Activated CD8-positive, alpha-beta T cell treated with anti-CD3 and anti-CD28 coated beads for 36 hours (primary cell): Measurements from ENCODE around the gene AATK. TPM values are rescaled to one million over a fixed set of nuclear protein-coding genes. Genes with fewer than 3 reads are reported as not detected.
"Not testable (repeated sequence)": the region's sequence is repeated elsewhere in the genome, so short reads cannot be mapped to it uniquely, and the experiment has no call there.

ENCODE experiments used
- ATAC-seq: fragments of 200-7000 bp; cut with Tn5 transposase; one replicate; pipeline ENCODE4 v1.10.0; 2021; ENCODE audit warnings: mild to moderate bottlenecking, moderate library complexity
- CTCF ChIA-PET: fragments of 350-600 bp; sonication (Branson Sonifier 250); formaldehyde crosslinking; loops from one replicate; lab custom pipeline; 2021; ENCODE audit warnings: antibody characterized with exemption; lab: Charles Lee
- POLR2A ChIA-PET: fragments of 350-600 bp; sonication (Branson Sonifier 250); formaldehyde crosslinking; loops from one replicate; lab custom pipeline; 2021; ENCODE audit warnings: antibody characterized with exemption; lab: Charles Lee
- DNase-seq: peaks from one replicate; pipeline ENCODE4 v3.0.0-alpha.2; 2020
- H3K27ac Mint-ChIP-seq: one replicate; pipeline ENCODE4 v1.8.0; 2021; ENCODE audit warnings: mild to moderate bottlenecking, mixed read lengths
- H3K27me3 Mint-ChIP-seq: one replicate; pipeline ENCODE4 v1.8.0; 2021; ENCODE audit warnings: mixed read lengths
- H3K36me3 Mint-ChIP-seq: one replicate; pipeline ENCODE4 v1.8.0; 2021; ENCODE audit warnings: low read depth, mixed read lengths
- H3K4me1 Mint-ChIP-seq: one replicate; pipeline ENCODE4 v1.8.0; 2021; ENCODE audit warnings: low read depth, mixed read lengths
- H3K4me3 Mint-ChIP-seq: one replicate; pipeline ENCODE4 v1.8.0; 2021; ENCODE audit warnings: mild to moderate bottlenecking, moderate library complexity, mixed read lengths
- H3K9me3 Mint-ChIP-seq: one replicate; pipeline ENCODE4 v1.8.0; 2021; ENCODE audit warnings: mixed read lengths
- intact Hi-C: fragments of 100-400 bp; cut with micrococcal nuclease; formaldehyde crosslinking; loops from one replicate; pipeline ENCODE4 v1.10.0; 2022
- total RNA-seq, 2 experiments: library from RNA; stranded (reverse); gene quantifications; one replicate each; pipeline ENCODE4 v1.2.3, GENCODE V29; 2021
- TF ChIP-seq, protein P1 (sequence below): fragments of 200-600 bp; IDR thresholded peaks from one replicate; pipeline ENCODE4 v1.8.0; 2022; ENCODE audit warnings: antibody characterized with exemption, mild to moderate bottlenecking

Gene AATK
- total RNA-seq, 2 experiments from 2014 or later = 0.63 to 0.98 TPM

DNA sequence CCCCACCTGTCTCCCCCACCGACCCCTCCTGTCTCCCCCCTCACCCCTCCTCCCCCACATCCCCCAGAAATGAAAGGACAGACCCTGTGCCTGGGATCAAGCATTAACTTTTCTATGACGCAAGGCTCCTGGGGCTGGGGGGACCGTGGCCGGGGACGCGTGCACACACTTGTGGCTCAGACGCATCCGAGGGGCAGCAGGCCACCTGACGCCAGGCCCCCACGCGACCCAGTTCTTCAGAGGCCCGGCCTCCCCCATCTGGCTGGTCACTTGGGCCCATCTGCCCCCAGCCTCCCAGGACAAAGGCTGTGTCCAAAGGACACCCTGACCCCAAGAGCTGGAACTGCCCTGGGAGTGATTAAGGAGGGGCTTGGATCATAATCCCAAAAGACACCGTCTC is 14.7 kb downstream of the AATK start:
- intact Hi-C loops = no loop called here
- H3K4me1 Mint-ChIP-seq = no peaks in the 10 kb centered on the region
- H3K4me3 Mint-ChIP-seq = no peak overlapping the region
- H3K27me3 Mint-ChIP-seq = peaks cover 2% of the 10 kb centered on the region
- DNase-seq = no peak
- ChIA-PET POLR2A (no interaction called here), CTCF (no interaction called here)
- no peaks in the 10 kb centered on the region for H3K9me3 Mint-ChIP-seq
- TF ChIP-seq, protein P1, sequence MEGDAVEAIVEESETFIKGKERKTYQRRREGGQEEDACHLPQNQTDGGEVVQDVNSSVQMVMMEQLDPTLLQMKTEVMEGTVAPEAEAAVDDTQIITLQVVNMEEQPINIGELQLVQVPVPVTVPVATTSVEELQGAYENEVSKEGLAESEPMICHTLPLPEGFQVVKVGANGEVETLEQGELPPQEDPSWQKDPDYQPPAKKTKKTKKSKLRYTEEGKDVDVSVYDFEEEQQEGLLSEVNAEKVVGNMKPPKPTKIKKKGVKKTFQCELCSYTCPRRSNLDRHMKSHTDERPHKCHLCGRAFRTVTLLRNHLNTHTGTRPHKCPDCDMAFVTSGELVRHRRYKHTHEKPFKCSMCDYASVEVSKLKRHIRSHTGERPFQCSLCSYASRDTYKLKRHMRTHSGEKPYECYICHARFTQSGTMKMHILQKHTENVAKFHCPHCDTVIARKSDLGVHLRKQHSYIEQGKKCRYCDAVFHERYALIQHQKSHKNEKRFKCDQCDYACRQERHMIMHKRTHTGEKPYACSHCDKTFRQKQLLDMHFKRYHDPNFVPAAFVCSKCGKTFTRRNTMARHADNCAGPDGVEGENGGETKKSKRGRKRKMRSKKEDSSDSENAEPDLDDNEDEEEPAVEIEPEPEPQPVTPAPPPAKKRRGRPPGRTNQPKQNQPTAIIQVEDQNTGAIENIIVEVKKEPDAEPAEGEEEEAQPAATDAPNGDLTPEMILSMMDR = no peak
- no peak for ATAC-seq
- no peak overlapping the region for H3K27ac Mint-ChIP-seq
- H3K36me3 Mint-ChIP-seq = no peaks in the 10 kb centered on the region

DNA sequence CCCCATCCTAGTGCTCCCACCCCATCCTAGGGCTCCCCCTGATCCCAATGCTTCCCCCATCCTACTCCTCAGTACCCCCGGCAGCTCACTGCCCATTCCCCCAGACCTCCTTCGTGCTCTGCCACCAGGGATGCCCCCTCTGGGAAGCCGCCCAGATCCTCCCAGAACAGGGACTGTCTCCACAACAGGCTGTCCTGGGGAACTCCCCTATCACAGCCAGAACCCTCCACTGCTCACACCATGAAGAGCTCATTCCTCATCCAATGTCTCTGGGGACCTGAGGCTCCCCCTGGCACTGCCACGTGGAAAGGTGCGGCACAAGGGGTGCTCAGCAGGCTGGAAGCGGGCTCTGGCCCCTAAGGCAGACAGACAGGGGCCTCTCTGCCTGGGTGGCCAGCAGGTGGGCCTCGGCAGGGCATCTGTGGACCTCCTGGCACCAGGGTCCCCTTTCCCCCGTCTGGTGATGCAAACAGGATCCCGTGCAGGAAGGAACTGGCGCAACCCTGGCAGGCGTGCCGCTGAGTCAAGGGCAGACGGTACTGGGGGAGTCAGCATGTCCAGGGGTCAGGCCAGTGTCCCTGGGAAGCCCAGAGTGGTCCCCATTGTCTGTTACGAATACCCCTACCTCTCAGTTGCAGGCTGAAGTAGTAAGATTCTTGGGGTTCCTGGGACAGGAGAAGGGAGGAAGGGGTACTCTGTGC is 15.5 kb downstream of the AATK start:
- H3K4me3 Mint-ChIP-seq = no peak overlapping the region
- ATAC-seq (no peak), DNase-seq (no peak)
- CTCF ChIA-PET = no interaction called here
- no peaks in the 10 kb centered on the region for H3K9me3 Mint-ChIP-seq
- H3K4me1 Mint-ChIP-seq = no peaks in the 10 kb centered on the region
- POLR2A ChIA-PET = no interaction called here
- no peaks in the 10 kb centered on the region for H3K36me3 Mint-ChIP-seq
- H3K27me3 Mint-ChIP-seq = peaks cover 2% of the 10 kb centered on the region
- intact Hi-C loops = no loop called here
- H3K27ac Mint-ChIP-seq = no peak overlapping the region
- TF ChIP-seq, protein P1 = no peak

DNA sequence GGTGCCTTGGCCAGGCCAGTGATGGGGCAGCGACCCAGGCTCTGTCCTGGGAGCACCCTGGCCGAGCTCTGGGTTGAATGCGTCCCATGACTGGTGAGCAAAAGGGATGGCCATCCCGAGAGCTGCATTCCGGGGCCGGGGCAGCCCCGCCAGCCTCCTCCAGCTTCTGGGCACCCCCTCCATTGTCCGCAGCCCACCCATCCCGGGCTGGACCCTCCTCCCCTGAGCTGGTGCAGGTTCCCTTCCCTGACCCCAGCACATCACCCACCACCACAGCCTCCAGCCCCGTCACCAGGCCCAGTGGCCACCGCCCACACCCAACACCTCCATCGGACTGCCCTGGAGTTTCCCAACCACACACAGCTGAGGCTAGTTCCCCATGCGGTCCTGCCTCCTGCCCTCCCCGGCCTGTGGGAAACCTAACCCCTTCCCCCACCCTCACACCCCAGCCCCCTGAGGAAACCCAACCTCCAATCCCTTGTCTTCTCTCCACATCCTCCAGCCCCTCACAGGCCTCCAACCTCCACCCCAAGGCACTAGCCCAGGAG is 17.0 kb downstream of the AATK start:
- Mint-ChIP-seq H3K27ac (no peak overlapping the region), H3K36me3 (no peaks in the 10 kb centered on the region), H3K9me3 (no peaks in the 10 kb centered on the region), H3K27me3 (peaks cover 2% of the 10 kb centered on the region), H3K4me3 (no peak overlapping the region), H3K4me1 (no peaks in the 10 kb centered on the region)
- intact Hi-C loops = no loop called here
- ChIA-PET CTCF (no interaction called here), POLR2A (no interaction called here)
- ATAC-seq (no peak), DNase-seq (no peak)
- TF ChIP-seq, protein P1 = no peak

DNA sequence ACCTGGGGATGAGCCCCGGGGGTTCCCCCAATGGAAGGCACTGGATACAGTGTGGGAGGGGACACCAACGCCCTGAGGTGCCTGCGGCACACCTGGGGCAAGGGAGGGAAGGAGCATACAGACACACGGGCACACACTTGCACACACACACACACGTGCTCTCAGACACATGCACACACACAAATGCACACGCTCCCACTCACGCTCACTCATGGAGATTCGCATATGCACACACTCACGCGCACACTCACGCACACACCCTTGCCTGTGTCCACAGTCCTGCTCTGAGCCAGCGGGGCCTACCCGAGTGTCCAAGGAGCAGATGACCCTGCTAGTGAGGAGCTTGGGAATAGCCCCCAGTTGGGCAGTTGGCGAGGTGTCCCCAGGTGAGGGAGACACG is 17.4 kb downstream of the AATK start:
- ChIA-PET POLR2A (no interaction called here), CTCF (no interaction called here)
- DNase-seq = no peak
- no peaks in the 10 kb centered on the region for H3K9me3 Mint-ChIP-seq
- no peak for ATAC-seq
- H3K27me3 Mint-ChIP-seq = peaks cover 2% of the 10 kb centered on the region
- no peak overlapping the region for H3K27ac Mint-ChIP-seq
- H3K36me3 Mint-ChIP-seq = no peaks in the 10 kb centered on the region
- intact Hi-C loops = no loop called here
- TF ChIP-seq, protein P1 = no peak
- no peak overlapping the region for H3K4me3 Mint-ChIP-seq
- no peaks in the 10 kb centered on the region for H3K4me1 Mint-ChIP-seq

DNA sequence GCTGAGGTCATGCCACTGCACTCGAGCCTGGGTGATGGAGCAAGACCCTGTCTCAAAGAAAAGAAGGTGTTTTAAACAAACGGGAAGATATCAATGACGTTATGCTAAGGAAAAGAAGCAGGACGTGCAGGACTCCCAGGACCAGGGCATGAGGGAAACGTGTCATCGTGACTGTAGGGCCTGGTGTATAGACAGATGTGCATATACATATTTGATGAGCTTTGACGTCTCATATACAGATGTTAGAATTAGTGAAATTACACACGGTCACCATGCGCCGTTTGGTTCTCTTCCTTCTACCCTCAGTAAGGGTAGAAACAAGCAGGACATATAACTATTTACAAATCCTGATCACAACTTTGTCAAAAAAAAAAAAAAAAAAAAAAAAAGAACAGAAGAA is 18.3 kb downstream of the AATK start:
- Mint-ChIP-seq H3K36me3 (no peaks in the 10 kb centered on the region), H3K4me1 (no peaks in the 10 kb centered on the region), H3K9me3 (no peaks in the 10 kb centered on the region), H3K4me3 (no peak overlapping the region), H3K27me3 (peaks cover 2% of the 10 kb centered on the region), H3K27ac (no peak overlapping the region)
- DNase-seq (no peak), ATAC-seq (no peak)
- CTCF ChIA-PET = no interaction called here
- intact Hi-C loops = no loop called here
- POLR2A ChIA-PET = no interaction called here
- TF ChIP-seq, protein P1 = no peak

DNA sequence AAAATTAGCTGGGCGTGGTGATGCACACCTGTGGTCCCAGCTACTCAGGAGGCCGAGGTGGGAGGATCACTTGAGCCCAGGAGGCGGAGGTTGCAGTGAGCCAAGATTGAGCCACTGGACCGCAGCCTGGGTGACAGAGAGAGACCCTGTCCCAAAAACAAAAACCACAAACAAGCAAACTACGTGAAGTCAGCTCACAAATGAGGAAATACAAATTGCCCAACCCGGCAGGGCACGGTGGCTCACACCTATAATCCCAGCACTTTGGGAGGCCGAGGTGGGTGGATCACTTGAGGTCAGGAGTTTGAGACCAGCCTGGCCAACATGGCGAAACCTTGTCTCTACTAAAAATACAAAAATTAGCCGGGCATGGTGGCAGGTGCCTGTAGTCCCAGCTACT is 19.8 kb downstream of the AATK start:
- H3K27me3 Mint-ChIP-seq, CTCF ChIA-PET, H3K4me1 Mint-ChIP-seq, H3K27ac Mint-ChIP-seq, H3K36me3 Mint-ChIP-seq, DNase-seq, POLR2A ChIA-PET, ATAC-seq, H3K4me3 Mint-ChIP-seq, H3K9me3 Mint-ChIP-seq, intact Hi-C loops: not testable (repeated sequence)
